Skeletal muscle satellite cell (primary cell): ENCODE data around the gene UPF3A.
A peak's percentile ranks its signal among the peaks of the same experiment; 100 is the strongest.
"Not testable (repeated sequence)": the region's sequence is repeated elsewhere in the genome, so short reads cannot be mapped to it uniquely, and the experiment has no call there.

Source experiments
- H3K27me3 ChIP-seq: 2 replicates; pipeline ENCODE4 v1.7.0; 2013; ENCODE audit warnings: low read length; ENCODE audit not compliant: control insufficient read depth, insufficient read depth
- H3K36me3 ChIP-seq: 2 replicates; pipeline ENCODE4 v1.7.0; 2013; ENCODE audit warnings: mild to moderate bottlenecking, control low read depth, low read length; ENCODE audit not compliant: insufficient read depth
- H3K4me1 ChIP-seq: 2 replicates; pipeline ENCODE4 v1.7.0; 2013; ENCODE audit warnings: low read length; ENCODE audit not compliant: control insufficient read depth, insufficient read depth
- H3K4me2 ChIP-seq: 2 replicates; pipeline ENCODE4 v1.7.0; 2013; ENCODE audit warnings: mild to moderate bottlenecking, low read length
- H3K4me3 ChIP-seq: 2 replicates; pipeline ENCODE4 v1.7.0; 2013; ENCODE audit warnings: low read length
- H3K9ac ChIP-seq: 2 replicates; pipeline ENCODE4 v1.7.0; 2013; ENCODE audit warnings: mild to moderate bottlenecking, low read depth, low read length, moderate library complexity
- H3K9me3 ChIP-seq: replicated peaks from 2 replicates; pipeline ENCODE4 v1.7.0; 2013; ENCODE audit warnings: mild to moderate bottlenecking, control low read depth, low read length

UPF3A gene

DNA sequence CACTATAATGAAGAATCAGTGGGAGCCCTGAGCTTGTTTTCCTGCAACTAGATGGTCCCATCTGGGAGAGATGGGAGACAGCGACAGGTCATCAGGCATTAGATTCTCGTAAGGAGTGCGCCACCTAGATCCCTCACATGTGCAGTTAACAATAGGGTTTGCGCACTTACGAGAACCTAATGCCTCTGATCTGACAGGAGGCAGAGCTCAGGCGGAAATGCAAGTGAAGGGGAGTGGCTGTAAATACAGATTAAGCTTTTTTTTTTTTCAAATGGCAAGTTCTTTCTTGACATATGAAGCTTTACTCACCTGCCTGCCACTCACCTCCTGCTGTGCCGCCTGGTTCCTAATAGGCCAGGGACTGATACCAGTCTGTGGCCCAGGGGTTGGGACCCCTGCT lies 32.3 kb upstream of the UPF3A start:
- Histone ChIP-seq H3K4me2 (no peak overlapping the region), H3K9ac (no peak overlapping the region), H3K4me3 (no peak overlapping the region), H3K4me1 (no peaks in the 10 kb centered on the region), H3K9me3 (no peaks in the 10 kb centered on the region), H3K27me3 (no peaks in the 10 kb centered on the region), H3K36me3 (peaks cover 83% of the 10 kb centered on the region)

DNA sequence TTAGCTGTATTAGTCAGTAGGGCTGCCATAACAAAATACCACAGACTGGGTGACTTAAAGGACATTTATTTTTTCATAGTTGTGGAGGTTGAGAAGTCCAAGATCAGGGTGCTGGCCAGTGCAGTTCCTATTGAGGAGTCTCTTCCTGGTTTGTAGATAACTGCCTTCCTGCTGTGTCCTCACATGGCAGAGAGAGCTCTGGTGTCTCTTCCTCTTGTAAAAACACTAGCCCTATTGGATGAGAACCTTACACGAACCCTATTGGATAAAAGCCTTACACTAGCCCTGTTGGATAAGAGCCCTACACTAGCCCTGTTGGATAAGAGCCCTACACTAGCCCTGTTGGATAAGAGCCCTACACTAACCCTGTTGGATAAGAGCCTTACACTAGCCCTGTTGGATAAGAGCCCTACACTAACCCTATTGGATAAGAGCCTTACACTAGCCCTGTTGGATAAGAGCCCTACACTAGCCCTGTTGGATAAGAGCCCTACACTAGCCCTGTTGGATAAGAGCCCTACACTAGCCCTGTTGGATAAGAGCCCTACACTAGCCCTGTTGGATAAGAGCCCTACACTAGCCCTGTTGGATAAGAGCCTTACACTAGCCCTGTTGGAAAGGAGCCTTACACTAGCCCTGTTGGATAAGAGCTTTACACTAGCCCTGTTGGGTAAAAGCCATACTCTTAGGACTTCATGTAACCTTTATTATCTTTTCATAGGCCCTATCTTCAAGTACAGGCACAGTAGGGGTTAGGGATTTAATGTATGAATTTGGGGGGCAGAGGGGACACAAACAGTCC lies 29.6 kb upstream of the UPF3A start:
- not testable (repeated sequence) for H3K4me2 ChIP-seq, H3K9me3 ChIP-seq, H3K4me3 ChIP-seq, H3K4me1 ChIP-seq, H3K27me3 ChIP-seq, H3K9ac ChIP-seq
- H3K36me3 ChIP-seq, result peaks cover 80% of the 10 kb centered on the region

DNA sequence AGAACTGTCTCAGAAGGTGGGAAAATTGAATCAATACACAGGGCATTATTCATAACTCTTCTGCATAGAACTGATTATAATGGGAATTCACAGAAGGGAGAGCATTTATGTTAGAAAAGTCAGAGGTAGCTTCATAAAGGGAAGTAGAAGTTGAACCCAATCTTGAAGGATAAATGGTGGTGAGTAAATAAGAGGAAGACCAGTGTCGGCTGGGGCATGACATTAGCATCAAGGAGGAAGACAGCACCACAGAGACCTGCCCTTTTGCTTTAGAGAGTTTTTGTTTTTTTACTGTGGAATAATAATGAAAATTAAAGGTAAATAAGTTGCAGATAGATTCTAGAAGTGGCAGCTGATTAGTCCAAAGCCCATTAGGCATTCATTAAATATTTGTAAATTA lies 24.9 kb upstream of the UPF3A start:
- H3K4me1 ChIP-seq, result no peaks in the 10 kb centered on the region
- no peak overlapping the region for H3K9ac ChIP-seq
- no peak overlapping the region for H3K4me2 ChIP-seq
- peaks cover 89% of the 10 kb centered on the region for H3K36me3 ChIP-seq
- no peak overlapping the region for H3K4me3 ChIP-seq
- H3K27me3 ChIP-seq, result no peaks in the 10 kb centered on the region
- H3K9me3 ChIP-seq, result no peaks in the 10 kb centered on the region

DNA sequence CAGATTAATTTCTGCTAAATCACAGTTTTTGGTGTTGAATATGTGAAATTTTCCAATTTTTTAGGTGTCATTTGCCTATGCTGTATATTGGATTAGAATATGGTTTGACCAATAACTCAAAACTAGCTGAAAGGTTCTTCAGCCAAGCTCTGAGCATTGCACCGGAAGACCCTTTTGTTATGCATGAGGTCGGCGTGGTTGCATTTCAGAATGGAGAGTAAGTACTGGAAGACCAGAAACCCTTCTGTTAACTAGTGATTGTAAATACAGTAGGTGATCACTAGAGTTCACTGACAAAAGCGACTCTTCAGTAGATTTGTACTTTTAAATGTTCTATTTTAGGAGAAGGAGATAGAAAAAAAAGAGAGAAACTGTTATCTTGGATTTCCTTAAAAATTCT lies 24.4 kb upstream of the UPF3A start:
- H3K4me1 ChIP-seq, result no peaks in the 10 kb centered on the region
- no peaks in the 10 kb centered on the region for H3K9me3 ChIP-seq
- H3K9ac ChIP-seq, result no peak overlapping the region
- no peaks in the 10 kb centered on the region for H3K27me3 ChIP-seq
- H3K4me2 ChIP-seq, result no peak overlapping the region
- no peak overlapping the region for H3K4me3 ChIP-seq
- peaks cover 89% of the 10 kb centered on the region for H3K36me3 ChIP-seq

DNA sequence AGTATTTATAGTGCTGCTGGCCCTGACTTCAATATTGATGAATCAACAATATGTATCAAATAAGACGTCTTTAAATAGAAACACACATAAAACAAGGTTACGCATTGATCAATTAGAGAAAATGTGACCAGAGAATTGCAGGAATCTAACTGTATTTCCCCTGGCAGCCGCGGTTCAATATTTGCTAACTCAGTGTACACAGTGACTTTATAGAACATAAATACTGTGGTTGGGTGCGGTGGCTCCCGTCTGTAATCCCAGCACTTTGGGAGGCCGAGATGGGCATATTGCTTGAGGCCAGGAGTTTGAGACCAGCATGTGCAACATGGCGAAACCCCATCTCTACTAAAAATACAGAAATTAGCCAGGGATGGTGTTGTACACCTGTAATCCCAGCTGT lies 22.8 kb upstream of the UPF3A start:
- Histone ChIP-seq H3K36me3 (peaks cover 92% of the 10 kb centered on the region), H3K4me3 (no peak overlapping the region), H3K9me3 (no peaks in the 10 kb centered on the region), H3K4me1 (peaks cover 13% of the 10 kb centered on the region), H3K27me3 (no peaks in the 10 kb centered on the region), H3K4me2 (no peak overlapping the region), H3K9ac (no peak overlapping the region)

DNA sequence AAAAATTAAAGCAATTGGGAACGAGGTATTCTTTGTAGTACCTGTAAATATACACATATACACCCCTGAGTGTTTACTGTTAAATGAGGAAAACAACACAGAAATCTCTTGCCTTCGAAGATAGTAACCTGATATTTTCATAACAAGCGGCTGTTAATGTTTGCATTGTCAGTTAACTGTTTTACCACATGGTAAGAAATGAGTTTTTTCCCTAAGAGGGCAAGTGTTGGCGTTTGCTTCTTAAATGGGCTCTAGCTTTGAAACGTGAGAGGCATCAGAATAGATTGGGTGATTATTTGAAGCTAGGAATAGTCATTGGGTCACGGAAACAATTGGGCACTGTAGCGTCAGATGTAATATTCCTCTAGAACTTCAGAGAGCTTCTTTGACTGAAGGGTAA lies 22.0 kb upstream of the UPF3A start:
- Histone ChIP-seq H3K9me3 (no peaks in the 10 kb centered on the region), H3K27me3 (no peaks in the 10 kb centered on the region), H3K36me3 (peaks cover 93% of the 10 kb centered on the region), H3K4me2 (no peak overlapping the region), H3K9ac (no peak overlapping the region), H3K4me3 (no peak overlapping the region), H3K4me1 (peaks cover 21% of the 10 kb centered on the region)

DNA sequence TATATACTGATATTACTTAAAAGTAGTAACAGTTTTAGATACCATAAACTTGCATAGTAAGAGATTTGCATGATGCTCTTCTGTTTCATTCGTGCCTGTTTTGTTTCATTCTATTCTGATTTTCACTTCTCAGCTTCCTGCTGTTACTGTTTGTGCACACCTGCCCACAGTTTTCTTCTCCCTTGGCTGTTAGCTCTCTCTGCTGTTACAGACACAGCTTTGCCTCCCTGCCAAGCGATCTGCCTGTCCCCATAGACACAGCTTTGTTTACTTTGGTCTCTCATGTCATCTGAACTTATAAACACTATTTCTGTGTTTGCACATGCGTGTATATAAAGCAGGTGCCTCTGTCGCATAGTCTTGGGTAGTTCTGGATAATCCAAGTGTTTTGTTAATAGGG lies 21.4 kb upstream of the UPF3A start:
- no peaks in the 10 kb centered on the region for H3K27me3 ChIP-seq
- peaks cover 25% of the 10 kb centered on the region for H3K4me1 ChIP-seq
- no peaks in the 10 kb centered on the region for H3K9me3 ChIP-seq

DNA sequence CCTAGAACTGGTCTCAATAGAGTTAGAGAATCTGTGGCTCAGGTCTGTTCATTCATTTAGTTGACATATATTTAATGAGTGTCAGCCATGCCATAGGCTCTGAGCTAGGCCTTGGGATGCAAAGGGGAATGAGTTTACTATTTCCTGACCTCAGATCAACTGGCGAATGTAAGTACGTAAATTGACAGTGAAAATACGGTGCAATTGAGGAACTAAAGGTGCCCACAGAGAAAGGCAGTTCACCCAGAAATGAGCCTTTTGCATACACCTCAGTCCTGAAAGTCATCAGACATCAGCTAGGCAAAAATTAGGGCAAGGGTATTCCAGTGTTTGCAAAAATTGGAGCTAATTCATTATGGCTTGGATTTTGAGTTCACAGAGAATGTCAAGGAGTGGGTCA lies 20.6 kb upstream of the UPF3A start:
- H3K27me3 ChIP-seq, result no peaks in the 10 kb centered on the region
- no peak overlapping the region for H3K4me3 ChIP-seq
- no peak overlapping the region for H3K9ac ChIP-seq
- no peak overlapping the region for H3K4me2 ChIP-seq
- H3K4me1 ChIP-seq, result peaks cover 33% of the 10 kb centered on the region
- H3K9me3 ChIP-seq, result no peaks in the 10 kb centered on the region
- peaks cover 83% of the 10 kb centered on the region for H3K36me3 ChIP-seq

More for the DNA sequence above, 21.4 kb upstream of the UPF3A start:
- H3K9ac ChIP-seq, result no peak overlapping the region
- peaks cover 88% of the 10 kb centered on the region for H3K36me3 ChIP-seq
- H3K4me2 ChIP-seq, result no peak overlapping the region
- no peak overlapping the region for H3K4me3 ChIP-seq

DNA sequence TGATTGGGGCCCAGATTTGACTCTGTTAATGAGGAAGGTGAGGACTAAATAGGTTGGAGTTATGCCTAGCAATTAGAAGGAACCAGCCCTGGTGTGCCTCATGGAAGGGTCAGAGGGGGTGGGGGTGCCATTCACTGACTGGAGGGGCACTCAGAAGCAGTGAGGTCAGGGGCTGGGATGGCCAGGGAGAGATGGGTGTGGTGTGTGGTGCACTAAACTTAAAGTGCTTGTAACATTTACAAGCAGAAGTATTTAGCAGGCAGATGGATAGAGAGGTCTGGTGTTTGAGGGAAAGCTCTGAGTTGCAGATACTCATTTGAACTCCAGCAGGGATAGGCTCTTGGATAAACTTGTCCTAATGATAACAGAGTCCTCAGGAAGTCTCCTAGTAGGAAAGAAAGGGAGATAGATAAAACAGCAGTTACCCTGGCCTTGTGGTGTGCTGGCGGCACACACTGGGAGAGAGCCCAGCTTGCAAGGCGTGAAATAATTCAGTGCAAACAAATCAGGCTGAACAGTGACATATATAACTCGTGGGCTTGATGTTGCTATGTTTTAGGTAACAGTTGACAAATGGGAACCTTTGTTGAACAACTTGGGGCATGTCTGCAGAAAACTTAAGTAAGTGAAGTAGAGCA lies 20.0 kb upstream of the UPF3A start:
- Histone ChIP-seq H3K36me3 (peaks cover 83% of the 10 kb centered on the region), H3K4me1 (peaks cover 39% of the 10 kb centered on the region), H3K4me3 (no peak overlapping the region)

DNA sequence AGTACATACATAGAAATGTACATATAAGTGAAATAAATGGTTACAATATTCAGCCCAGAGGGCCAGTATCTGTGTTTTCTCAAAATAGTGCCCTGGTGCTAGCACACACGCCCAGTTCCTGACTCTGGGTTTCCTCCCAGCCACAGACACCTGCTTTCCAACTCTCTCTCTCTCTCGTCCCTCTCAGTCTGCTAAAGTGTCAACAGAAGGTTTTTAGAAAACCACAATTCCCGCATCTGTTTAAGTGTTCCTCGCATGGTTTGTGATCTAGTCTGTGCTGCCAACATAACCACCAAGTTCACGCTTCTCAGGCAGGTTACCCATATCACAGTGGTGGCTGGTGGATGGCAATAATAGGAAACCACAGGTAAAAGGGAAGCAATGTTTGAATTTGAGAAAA lies 17.8 kb upstream of the UPF3A start:
- no peak overlapping the region for H3K4me2 ChIP-seq
- peaks cover 76% of the 10 kb centered on the region for H3K36me3 ChIP-seq
- H3K27me3 ChIP-seq, result no peaks in the 10 kb centered on the region
- H3K4me1 ChIP-seq, result peaks cover 46% of the 10 kb centered on the region
- no peaks in the 10 kb centered on the region for H3K9me3 ChIP-seq
- H3K4me3 ChIP-seq, result no peak overlapping the region
- no peak overlapping the region for H3K9ac ChIP-seq

More for the DNA sequence above, 20.0 kb upstream of the UPF3A start:
- Histone ChIP-seq H3K9me3 (no peaks in the 10 kb centered on the region), H3K9ac (no peak overlapping the region), H3K27me3 (no peaks in the 10 kb centered on the region), H3K4me2 (no peak overlapping the region)

DNA sequence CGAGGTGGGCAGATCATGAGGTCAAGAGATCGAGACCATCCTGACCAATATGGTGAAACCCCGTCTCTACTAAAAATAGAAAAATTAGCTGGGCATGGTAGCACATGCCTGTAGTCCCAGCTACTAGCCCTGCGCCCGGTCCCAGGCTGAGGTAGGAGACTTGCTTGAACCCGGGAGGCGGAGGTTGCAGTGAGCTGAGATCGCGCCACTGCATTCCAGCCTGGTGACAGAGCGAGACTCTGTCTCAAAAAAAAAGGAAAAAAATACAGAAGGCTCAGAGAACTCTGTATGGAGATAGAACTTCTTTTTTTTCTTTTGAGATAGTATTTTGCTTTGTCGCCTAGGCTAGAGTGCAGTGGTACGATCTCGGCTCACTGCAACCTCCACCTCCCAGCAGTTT lies 17.1 kb upstream of the UPF3A start:
- H3K9ac ChIP-seq, result peak overlapping the region; percentile 37
- not testable (repeated sequence) for H3K9me3 ChIP-seq, H3K4me3 ChIP-seq, H3K27me3 ChIP-seq
- peaks cover 47% of the 10 kb centered on the region for H3K4me1 ChIP-seq
- H3K36me3 ChIP-seq, result peaks cover 78% of the 10 kb centered on the region
- peak overlapping the region; percentile 23 for H3K4me2 ChIP-seq
